Astrocyte of the hippocampus (primary cell): ENCODE measurements around the gene GTF3C1.
A peak's percentile ranks its signal among the peaks of the same experiment; 100 is the strongest.
"Not testable (repeated sequence)": the region's sequence is repeated elsewhere in the genome, so short reads cannot be mapped to it uniquely, and the experiment has no call there.

Experiments used
- DNase-seq: peaks from one replicate; pipeline ENCODE4 v3.0.0; 2011; ENCODE audit warnings: low read depth, low spot score

Gene GTF3C1

DNA sequence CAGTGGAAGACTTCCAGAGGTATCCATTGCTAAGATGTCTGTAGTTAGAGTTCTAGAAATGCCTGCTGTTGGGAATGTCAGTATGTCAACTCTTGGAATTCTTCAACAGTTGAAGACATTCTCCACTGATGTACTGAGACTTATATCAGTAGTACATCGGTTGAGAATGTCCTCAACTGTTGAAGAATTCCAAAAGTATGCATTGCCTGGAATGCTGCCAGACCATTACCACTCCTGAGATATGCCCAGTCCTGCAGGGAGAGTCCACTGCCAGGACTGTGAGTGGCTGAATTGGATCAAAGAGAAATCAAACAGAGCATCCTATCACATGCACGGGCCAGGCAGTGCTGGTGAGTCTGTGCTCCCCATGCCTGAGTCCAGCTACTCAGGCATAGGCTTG lies 105.7 kb downstream of the GTF3C1 start:
- DNase-seq, result peak; percentile 86

DNA sequence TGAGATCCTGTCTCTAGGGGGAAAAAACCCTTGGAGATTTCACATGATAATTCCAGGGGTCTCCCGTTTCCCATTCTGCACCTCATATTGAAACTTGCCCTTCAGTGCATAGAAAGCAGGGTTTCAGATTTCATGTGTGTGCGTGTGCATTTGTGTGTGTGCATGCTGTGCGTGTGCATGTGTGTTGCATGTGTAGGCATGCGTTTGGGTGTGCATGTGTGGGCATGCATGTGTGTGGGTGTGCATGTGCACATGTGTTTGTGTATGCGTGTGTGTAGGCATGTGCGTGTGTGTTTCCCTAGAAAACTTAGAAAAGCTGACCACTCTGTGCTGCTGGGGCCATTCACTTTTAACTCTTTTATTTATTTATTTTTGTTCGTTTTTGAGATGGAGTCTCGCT lies 107.7 kb downstream of the GTF3C1 start:
- no peak for DNase-seq

DNA sequence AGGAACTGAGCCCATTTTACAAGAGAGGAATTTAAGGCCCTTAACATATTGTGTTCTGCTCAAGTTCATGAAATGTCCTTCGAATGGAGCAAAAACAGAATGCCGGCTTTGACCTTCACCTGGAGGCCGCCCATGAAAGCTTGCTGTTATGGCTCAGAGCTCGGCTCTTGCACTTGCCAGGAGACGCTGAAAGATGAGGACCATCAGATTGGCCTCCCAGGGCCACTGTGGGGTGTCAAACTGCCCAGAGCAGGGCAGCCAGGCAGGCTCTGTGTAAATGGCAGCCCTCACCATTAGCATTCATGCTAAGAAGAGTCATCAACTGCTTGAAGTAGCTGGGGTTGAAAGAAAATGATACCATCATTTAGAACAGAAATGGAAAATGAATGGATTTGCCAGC lies 108.4 kb downstream of the GTF3C1 start:
- no peak for DNase-seq

DNA sequence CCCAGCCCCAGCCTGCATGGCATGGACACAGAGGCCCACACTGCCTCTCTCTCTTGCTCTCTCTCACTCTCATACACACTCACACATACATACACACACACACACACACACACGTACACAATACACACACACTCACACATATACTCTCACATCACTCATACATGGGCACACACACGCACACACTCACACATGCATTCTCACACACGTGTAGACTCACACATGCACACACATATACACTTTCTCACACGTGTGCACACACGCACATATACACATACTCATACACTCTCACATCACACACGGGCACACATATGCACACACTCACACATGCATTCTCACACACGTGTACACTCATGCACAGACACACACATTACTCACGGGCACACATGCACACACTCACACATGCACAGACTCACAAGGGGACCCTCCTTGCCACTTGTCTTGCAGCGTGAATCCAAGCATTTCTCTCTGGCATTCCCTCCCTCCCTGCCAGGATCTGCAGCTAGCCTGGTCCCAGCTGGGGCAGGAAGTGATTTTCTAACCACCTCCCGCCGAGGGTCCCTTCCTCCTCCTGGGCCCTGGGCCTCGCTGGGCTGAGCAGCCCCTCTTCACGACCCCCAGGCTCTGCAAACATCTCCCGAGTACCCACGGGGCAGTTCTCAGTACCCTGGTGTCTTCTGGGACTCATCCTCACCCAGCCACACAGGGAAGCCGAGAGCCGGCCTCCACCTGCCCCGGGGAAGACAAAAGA lies 110.3 kb downstream of the GTF3C1 start:
- DNase-seq, result no peak

DNA sequence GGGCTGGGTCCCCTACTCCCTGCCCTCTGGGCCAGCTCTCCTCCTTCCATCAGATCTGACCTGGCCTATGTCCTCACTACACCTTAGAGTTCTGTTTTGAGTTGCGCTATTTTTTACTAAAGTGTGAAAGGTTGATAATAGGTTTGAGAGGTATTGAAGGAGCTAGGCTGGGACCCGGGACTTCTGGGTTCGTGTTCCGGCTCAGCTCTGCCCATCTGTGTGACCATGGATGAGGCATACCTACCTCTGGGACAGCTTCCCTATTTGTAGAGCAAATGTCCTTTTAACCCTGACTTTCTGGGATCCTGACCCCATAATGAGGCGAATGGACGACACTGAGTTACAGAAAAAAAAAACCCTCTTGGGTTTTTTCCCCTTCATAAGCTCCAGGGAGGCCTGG lies 111.8 kb downstream of the GTF3C1 start:
- DNase-seq, result no peak

DNA sequence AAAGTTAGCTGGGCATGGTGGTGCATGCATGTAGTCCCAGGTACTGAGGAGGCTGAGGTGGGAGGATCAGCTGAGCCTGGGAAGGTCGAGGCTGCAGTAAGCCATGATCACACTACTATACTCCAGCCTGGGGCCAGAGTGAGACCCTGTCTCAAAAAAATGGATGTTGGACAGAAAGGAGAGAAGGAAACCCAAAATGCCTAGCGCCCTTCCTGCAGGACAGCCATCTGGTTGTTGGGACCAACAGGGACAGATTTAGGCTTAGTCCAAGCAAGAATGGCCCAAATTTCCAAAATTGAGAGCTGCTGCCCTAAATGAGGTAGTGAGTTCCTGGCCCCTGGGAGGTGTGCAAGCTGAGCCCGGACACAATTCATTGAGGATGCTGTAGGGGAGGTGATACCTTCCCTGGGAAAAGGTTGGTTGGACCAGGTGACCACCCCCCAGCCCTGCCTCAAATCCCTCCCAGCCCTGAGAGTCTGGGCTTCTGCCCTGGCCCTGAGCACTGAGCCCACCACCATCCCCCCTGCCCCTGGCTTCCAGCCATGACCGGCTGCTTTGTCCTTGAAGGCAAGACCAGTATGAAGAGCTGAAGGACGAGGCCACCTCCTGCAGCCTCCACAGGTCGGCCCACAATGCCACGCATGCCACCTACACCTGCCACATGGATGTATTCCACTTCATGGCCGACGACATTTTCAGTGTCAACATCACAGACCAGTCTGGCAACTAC lies 112.6 kb downstream of the GTF3C1 start:
- no peak for DNase-seq

DNA sequence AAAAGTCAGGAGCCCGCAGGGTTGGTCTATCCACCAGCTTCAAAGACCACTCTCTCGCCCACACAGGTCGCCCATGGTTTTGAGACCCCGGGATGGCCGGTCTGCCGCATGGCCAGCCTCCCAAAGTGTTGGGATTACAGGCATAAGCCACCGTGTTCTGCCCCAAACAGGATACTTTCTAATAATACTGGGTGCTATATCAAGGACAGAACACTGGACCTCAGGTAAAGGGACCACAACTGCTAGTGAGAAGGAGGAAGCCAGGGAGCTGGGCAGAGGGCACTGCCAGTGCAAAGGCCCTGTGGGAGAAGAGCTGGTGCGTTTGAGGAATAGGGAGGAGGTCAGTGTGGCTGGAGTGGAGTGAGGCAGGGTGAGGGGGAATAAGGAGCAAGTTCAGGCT lies 113.6 kb downstream of the GTF3C1 start:
- no peak for DNase-seq

DNA sequence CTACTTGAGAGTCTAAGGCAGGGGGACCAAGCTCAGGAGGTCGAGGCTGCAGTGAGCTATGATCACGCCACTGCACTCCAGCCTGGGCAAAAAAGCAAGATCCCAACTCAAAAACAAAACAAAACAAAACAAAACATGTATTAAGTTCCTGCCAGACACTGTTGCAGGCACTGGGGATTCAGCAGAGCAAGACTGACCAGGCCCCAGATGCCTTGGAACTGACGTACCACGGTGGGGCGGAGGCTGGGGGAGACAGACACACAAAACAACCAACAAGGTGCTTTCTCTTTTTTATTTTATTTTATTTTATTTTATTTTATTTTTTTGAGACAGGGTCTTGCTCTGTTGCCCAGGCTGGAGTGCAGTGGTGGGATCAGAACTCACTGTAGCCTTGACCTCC lies 114.6 kb downstream of the GTF3C1 start:
- DNase-seq, result not testable (repeated sequence)

DNA sequence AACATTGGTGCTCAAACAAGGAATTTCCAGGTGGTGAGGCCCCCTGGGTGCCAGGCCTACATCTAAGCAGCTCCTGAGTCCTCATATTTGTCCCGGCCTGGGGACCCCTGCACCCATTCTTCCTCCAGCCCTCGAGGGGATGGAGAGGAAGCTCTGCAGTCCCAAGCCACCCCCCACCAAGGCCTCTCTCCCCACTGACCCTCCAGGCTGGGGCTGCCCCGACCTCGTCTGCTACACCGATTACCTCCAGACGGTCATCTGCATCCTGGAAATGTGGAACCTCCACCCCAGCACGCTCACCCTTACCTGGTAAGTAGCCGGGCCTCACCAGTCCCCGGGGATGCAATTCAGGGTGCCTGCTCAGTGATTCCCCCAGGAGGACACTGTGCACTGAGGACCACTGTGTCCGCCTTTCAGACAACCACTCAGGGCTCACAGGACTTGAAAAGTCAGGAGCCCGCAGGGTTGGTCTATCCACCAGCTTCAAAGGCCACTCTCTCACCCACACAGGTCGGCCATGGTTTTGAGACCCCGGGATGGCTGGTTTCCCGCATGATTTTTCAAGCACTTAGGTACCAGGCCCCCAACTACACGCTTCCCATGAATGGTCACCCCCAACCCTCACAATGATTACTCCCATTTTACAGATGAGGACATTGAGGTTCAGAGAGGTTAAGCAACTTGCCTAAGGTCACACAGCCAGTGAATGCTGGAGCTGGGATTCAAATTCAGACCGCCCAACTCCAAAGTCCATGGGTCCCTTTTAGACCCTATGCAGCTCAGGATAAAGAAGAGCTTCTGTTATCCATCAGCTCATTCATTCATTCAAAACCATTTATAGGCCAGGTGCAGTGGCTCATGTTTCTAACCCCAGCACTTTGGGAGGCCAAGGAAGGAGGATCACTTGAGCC lies 115.3 kb downstream of the GTF3C1 start:
- no peak for DNase-seq

DNA sequence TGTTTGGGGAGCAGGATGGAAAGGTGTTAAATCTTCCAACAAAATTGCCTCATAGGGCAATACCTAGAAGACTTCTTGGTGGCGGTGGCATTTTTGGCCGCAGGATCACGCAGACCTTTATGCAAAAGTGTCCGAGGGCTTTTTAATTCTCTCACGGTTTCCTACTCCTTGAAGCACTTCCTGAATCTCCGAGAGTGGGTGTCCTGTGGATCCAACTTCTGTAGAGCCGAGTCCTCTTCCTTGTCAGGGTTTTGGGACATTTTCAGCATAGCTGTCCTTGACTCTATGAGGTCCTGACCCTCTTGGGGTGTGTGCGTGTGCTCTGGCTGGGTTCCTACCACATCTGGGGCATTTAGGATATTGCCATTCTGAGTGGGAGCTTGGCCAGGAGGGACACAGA lies 116.1 kb downstream of the GTF3C1 start:
- DNase-seq, result no peak

DNA sequence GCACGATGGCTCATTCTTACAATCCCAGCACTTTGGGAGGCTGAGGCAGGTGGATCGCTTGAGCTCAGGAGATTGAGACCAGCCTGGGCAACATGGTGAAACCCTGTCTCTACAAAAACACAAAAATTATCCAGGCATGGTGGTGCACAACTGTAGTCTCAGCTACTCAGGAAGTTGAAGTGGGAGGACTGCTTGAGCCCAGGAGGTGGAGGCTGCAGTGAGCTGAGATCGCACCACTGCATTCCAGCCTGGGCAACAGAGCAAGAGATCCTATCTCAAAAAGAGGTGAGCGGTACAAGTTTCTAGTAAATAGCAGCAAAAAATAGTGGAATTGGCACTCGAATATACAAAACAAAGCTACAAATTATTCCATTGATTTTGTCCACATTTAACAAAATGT lies 116.5 kb downstream of the GTF3C1 start:
- not testable (repeated sequence) for DNase-seq

DNA sequence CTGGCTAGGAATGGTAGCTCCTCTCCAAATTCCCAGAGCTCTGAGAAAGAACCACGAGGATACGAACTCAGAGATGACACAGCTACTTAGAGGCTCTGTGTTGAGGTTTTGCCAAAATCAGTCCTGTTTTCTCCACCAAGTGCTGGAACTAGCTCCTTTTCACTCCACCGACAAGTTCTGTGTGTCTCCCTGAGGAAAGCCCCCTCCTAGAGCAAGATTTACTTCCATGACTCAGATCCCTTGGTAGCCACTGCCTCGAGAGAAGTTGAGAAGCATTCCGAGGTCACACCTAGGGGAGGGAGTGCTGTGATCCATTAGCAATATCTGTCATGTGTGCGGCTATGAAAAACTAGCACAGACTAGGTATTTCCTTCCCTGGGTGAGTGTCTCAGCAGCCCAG lies 117.2 kb downstream of the GTF3C1 start:
- DNase-seq, result peak; percentile 66

DNA sequence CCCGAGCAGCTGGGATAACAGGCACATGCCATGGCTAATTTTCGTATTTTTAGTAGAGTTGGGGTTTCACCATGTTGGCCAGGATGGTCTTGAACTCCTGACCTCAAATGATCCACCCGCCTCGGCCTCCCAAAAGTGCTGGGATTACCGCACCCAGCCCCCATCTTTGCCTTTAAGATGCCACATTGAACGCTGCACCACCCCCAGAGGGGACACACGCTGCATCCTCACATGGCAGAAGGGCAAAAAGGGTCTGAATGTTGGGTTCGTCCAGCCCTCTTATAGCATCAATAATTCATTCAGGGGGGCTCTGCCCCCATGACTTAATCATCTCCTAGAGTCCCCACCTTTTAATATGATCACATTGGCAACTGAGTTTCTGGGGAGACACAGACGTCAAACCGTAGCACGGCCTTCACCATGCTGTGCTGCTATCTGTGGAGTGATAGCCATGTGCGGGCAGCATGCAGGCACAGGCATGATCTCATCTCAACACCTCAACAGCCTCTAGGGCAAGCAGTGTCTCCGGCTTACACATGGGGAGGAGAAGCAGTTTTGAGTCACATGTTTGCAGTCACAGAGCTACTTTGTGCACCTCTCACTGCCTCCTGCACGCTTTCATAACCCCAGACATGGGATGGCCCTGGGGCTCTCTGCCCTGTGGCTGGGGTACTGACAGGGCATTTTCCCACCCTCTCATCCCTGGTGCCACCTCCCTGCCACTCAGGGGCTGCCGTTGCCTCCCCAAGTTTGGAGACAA lies 117.8 kb downstream of the GTF3C1 start:
- no peak for DNase-seq

DNA sequence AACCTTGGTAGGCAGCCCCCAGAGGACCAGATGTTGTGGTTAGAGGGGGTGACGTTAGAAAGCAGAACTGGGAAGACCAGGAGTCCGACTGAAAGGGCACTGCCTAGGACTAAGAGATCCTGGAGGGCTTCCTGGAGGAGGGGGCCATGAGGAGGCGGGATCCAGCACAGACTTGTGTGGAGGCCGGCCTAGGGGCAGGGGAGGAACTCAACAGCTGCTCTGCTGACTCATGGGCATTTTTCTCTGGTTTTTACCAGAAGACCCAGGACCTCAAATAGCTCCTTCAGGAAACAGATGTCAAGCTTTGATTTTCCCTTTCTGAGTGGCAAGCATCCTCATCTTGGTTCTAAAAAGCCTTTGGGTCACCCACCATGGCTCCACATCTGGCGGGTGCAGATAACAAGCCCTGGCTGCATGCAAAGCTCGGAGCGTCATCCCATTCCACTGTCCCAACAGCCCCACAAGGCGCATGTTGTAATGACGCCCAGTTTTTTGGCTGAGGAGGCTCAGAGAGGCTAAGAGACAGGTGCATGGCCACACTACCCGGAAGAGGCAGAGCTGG lies 118.7 kb downstream of the GTF3C1 start:
- DNase-seq, result no peak

DNA sequence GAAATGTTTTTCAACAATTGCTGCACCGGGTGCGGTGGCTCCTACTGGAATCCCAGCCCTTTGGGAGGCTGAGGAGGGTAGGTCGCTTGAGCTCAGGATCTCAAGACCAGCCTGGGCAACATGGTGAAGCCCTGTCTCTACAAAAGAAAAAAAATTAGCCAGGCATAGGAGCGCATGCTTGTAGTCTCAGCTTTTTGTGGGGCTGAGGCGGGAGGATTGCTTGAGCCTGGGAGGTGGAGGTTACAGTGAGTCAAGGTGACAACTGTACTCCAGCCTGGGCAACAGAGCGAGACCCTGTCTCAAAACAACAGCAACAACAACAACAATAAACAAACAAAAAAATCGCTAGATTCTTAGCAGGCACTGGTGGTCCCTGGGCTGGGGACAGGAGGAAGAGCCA lies 119.2 kb downstream of the GTF3C1 start:
- no peak for DNase-seq

DNA sequence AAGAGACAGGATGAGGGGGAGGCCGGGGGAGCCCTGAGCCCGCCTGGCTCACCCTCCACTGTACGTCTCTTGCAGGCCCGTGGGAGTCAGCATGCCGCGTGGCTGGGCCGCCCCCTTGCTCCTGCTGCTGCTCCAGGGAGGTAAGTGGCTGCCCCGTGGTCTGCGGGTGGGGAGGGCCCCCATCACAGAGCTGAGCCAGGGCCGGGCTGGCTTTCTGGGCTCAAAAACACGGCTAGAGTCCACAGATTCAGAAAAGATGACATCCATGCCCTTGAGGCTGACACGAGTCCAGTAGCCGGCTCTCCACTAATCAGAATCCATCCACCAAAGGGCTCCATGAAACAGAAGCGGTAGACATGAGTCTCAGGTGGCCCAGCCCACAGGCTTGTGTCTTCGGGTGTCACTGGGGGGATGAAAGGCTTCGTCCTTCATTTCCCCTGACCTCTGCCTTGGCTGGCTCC lies 119.7 kb downstream of the GTF3C1 start:
- no peak for DNase-seq

DNA sequence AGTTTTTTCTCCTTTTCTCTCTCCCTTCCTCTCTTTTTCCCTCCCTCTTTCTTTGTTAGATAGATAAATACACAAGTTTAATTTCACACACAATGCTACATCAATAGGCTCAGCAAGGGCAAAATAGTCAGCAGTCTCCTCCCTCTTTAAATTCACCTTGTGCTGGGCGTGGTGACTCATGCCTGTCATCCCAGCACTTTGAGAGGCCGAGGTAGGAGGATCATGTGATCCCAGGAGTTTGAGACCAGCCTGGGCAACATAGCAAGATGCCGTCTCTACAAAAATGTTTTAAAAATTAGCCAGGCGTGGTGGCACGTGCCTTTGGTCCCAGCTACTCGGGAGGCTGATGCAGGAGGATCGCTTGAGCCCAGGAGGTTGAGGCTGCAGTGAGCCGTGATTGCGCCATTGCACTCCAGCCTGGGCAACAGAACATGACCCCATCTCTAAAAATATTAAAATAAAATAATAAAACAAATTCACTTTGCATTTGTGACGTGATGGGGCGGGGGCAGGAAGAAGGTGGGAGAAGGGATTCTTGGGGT lies 120.3 kb downstream of the GTF3C1 start:
- DNase-seq, result no peak

DNA sequence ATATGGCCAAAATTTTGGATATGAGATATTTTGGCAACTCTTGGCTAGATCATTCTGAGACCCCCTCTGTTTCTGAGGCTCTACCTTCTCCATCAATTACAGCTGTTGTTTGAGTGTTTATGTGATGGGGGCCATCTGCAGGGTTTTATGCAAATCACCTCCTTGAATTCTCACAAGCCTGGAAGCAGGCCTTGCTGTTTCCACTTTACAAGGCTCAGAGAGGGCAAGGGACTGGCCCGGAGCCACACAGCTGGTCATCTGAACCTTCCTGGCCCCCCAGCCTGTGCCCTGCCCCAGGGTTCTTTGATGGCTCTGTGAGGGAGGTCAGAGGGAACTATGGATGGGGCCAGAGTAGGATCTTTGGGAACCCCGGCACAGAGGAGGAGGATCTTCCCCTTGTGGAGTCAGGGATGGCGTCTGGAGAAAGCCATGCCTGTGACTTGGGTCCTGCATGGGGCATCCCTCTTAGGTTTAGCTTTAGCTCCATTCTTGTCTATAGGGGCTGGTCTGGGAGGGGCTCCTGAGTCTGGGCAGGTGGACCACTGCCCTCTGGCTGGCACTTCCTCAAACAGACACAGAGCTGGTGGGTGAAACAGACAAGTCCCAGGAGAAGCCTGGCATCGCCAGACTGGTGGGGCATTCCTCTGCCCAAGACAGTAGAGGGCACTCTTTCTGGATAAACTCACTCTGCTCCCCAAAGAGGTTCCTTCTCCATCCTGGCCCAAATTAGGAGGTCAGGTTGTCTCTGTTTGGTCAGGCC lies 121.5 kb downstream of the GTF3C1 start:
- DNase-seq, result no peak

DNA sequence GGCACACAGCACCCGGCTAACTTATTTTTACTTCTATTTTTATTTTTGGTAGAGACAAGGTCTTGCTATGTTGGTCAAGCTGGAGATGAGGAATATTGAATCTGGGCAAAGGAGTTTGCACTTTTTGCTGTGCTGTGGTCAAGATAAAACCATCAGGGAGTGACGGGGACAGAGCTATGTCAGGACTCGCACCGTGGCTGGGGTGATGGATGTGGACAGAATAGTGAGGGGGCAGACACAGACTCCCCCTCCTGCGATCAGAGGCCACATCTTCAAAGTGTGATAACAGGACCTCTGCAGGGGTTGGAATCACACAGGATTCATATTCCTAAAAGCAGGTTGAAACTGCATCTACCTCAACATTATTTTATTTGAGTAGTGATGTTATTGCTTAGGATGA lies 122.2 kb downstream of the GTF3C1 start:
- DNase-seq, result no peak
